ENCODE measurements around the gene SRR.

The SRR gene

GRCh38 chr17:2277429-2278170, 26.1 kb upstream of the SRR start:
- no peak for DNase-seq (ENCODE audit: low read depth)
- TF ChIP-seq, protein P1, sequence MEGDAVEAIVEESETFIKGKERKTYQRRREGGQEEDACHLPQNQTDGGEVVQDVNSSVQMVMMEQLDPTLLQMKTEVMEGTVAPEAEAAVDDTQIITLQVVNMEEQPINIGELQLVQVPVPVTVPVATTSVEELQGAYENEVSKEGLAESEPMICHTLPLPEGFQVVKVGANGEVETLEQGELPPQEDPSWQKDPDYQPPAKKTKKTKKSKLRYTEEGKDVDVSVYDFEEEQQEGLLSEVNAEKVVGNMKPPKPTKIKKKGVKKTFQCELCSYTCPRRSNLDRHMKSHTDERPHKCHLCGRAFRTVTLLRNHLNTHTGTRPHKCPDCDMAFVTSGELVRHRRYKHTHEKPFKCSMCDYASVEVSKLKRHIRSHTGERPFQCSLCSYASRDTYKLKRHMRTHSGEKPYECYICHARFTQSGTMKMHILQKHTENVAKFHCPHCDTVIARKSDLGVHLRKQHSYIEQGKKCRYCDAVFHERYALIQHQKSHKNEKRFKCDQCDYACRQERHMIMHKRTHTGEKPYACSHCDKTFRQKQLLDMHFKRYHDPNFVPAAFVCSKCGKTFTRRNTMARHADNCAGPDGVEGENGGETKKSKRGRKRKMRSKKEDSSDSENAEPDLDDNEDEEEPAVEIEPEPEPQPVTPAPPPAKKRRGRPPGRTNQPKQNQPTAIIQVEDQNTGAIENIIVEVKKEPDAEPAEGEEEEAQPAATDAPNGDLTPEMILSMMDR (IDR thresholded peaks at IDR 0.05; ENCODE audit: insufficient read depth, low read depth, low read length, missing control alignments) = no peak
- H3K4me3 ChIP-seq (ENCODE audit: low read length) = no peak overlapping the region

GRCh38 chr17:2279707-2280106, 24.0 kb upstream of the SRR start:
- TF ChIP-seq, protein P1 (IDR thresholded peaks at IDR 0.05; ENCODE audit: insufficient read depth, low read depth, low read length, missing control alignments) = no peak
- DNase-seq (ENCODE audit: low read depth) = no peak
- no peak overlapping the region for H3K4me3 ChIP-seq (ENCODE audit: low read length)

GRCh38 chr17:2282297-2282873, 21.4 kb upstream of the SRR start:
- no peak overlapping the region for H3K4me3 ChIP-seq (ENCODE audit: low read length)
- peak; percentile 63 for DNase-seq (ENCODE audit: low read depth)
- TF ChIP-seq, protein P1 (IDR thresholded peaks at IDR 0.05; ENCODE audit: insufficient read depth, low read depth, low read length, missing control alignments) = peak; percentile 38

GRCh38 chr17:2283302-2283701, 20.4 kb upstream of the SRR start:
- TF ChIP-seq, protein P1 (IDR thresholded peaks at IDR 0.05; ENCODE audit: insufficient read depth, low read depth, low read length, missing control alignments) = no peak
- DNase-seq (ENCODE audit: low read depth) = no peak
- H3K4me3 ChIP-seq (ENCODE audit: low read length) = no peak overlapping the region

DNA sequence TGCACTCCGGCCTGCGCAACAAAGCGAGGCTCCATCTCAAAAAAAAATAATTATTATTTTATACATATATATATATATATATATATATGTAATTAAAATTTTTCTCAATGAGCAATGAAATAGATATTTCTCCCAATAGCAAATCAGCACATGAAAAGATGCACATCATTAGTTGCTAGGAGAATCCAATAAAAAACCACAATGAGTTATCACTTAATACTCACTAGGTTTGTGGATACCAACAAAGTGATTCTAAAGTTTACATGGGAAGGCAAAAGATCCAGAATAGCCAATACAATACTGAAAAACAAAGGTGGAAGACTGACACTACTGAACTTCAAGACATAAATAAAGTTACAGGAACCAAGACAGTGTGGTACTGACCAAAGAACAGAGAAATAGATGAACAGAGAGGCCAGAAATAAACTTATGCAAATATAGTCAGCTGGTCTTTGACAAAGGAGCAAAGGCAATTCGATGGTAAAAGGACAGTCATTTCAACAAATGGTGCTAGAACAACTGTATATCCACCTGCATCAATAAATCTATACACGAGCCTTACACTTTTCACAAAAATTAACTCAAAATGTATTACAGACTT, 13.8 kb upstream of the SRR start:
- DNase-seq (ENCODE audit: low read depth) = no peak
- TF ChIP-seq, protein P1 (IDR thresholded peaks at IDR 0.05; ENCODE audit: insufficient read depth, low read depth, low read length, missing control alignments) = no peak
- no peak overlapping the region for H3K4me3 ChIP-seq (ENCODE audit: low read length)

DNA sequence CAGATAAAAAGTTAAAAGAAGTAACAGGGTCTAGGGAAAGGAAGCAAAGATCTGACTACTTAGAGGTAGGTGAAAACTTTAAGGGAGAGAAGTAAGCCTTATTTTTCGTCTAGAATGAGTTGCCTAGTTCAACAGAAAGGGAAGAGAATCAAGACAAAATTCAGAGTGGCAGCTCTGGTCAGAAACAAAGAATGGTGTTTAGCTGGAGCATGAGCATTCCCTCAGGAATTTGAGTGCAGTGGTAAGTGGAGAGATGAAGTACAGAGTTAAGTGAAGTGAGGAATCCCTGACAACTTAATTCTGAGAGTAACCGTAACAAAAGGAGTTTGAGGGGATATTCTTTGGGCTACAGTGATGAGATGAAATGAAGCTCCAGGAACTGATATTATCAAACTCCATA, 11.7 kb upstream of the SRR start:
- no peak overlapping the region for H3K4me3 ChIP-seq (ENCODE audit: low read length)
- DNase-seq (ENCODE audit: low read depth) = peak; percentile 21
- TF ChIP-seq, protein P1 (IDR thresholded peaks at IDR 0.05; ENCODE audit: insufficient read depth, low read depth, low read length, missing control alignments) = no peak
